HK-2 (cell line): Measurements from ENCODE around the gene NAA80.

Experiments
- DNase-seq: peaks from one replicate; pipeline ENCODE4 v3.0.0-alpha.2; 2018; ENCODE audit not compliant: unreplicated experiment

NAA80 gene

DNA sequence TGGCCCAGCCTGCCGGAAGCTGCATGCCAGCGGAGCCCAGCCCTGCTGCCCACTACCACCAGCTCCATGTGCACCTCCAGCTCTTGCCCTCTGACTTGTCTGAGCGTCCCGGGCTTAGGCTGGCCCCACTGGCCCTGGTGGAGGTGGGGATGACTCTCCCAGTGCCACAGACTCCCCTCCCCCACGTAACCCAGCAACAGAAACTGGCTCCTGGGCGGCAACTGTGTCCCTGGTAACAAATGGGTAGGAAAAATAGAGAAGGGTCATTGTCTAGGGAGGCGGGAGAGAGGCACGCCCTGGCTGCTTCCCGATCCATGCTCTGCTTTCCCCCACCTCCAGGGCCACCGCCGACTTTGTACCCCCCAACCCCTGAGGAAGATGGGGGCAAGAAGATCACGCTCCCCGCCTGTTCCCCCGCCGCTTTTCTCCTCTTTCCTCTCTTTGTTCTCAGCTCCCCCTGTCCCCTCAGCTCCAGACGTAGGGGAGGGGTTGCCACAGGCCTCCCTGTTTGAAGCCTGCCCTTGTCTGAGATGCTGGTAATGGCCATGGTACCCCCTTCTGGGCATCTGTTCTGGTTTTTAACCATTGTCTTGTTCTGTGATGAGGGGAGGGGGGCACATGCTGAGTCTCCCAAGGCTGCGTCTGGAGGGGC, 41.0 kb downstream of the NAA80 start:
- no peak for DNase-seq

DNA sequence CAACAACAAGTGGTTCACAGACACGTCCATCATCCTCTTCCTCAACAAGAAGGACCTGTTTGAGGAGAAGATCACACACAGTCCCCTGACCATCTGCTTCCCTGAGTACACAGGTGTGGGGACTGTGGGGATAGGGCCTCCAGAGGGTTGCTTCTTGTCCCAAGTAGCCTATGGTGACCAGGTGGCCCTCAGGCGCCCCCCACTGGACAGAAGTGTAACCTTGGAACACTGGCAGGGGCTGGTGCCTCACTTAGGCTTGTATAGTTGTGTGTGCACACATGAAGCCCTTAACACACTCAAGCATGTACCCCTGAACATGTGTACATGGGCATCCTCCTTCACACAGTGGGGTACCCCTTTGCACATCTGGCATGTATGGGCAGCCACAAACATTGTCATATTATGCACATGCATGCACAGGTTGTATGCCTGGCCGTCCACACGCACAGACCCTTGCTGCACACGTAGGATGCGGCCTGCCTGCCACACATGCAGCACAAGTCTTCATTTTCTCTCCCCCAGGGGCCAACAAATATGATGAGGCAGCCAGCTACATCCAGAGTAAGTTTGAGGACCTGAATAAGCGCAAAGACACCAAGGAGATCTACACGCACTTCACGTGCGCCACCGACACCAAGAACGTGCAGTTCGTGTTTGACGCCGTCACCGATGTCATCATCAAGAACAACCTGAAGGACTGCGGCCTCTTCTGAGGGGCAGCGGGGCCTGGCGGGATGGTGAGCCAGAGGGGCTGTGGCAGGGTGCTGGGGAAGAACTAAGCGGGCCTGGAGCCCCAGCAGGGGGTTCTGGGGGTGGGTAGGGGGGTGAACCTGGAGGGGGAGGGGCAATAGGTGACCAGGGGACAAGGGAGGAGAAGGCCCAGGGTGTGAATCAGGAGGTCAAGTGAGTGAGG, 42.0 kb downstream of the NAA80 start:
- DNase-seq = no peak

DNA sequence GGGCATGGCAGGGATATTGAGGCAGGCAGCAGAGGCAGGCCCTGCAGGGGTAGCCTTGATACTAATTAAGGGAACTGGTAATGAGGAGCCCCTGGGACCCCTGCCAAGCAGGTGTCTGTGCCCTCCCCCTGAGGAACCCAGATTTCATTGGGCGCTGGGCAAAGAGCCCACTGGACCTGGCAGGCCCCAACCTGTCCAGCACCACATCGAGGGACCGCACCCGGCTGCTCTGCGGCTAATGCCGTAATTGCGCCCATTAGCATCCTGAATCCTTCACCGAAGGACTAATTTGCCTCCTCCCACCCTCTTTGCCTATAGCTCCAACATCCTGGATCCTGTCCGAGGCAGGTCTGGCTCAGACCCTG, 44.0 kb downstream of the NAA80 start:
- no peak for DNase-seq

DNA sequence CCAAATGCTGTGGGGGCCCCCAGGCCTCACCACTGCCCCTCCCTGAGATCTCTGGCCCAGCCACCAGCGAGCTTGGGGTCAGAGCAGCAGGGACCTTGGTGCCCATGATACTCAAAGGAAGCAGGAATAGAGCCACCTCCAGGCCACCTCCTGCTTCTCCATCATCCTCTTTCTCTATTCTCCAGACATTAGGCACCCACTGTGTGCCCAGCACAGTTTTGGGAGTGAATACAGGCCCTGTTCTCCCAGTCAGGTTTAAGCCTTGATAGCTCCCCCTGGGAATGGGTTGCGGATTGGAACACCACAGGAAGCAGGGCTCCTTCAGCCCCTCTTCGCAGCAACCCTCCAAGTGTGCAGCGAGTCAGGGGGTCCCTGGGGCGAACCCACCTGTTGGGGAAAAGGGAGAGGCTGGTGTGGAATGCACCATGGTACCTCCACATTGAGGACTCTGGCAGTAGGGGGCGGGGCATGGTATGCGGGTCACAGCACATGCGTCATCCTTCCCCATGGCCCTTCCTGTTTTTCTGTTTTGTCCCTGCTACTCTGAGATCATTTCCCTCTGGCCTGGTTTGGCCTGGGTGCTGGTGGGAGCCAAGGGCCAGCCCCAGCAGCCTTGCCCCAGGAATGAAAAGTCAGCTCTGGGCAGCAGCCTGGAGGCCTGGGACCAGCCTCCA, 44.5 kb downstream of the NAA80 start:
- no peak for DNase-seq

- no peak for DNase-seq
Measured at GRCh38 chr3:50251220-50251619, 48.0 kb downstream of the NAA80 start.

- DNase-seq = no peak
Measured at GRCh38 chr3:50250514-50250913, 48.7 kb downstream of the NAA80 start.

DNA sequence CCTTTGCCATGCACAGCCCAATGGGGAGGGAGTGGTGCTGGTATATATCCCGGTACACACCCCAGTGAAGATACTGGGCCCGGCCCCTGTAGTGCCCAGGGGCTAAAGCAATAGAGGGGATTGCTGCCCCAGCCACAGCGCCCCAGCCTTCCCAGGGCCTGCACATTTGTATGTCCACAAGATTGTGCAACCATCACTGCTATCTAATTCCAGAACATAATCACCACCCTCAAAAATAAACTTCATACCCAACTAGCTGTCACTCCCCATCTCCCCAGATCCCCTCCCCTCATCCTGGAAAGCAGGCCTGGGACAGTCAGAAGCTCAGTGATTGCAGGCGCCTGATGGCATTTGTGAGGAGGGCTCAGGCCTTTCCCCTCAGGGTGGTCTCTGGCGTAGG, 49.7 kb downstream of the NAA80 start:
- DNase-seq = no peak

DNA sequence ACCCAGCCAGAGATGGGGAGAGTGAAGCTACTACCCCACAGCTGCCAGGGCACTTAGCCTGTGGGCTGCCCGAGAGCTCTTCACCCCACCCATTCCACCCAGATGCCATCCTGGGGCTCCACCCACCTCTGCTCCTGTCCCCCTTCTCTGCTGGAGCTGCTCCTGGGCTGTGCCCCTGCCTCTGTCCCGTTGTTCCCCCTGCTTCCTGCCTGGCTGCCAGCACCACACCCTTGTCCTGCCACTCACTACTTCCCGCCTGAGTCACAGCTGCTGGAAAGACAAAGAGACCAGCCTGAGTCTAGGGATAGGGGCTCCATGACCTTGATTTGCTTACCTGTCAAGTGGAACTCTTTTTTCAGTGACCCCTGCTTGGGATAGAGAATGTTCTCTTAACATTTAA, 50.8 kb downstream of the NAA80 start:
- DNase-seq = no peak

GRCh38 chr3:50246517-50246954, 52.7 kb downstream of the NAA80 start:
- peak; percentile 78 for DNase-seq
